Fibroblast of pulmonary artery (primary cell): Measurements from ENCODE around the gene HHAT.
A peak's percentile ranks its signal among the peaks of the same experiment; 100 is the strongest.

Source experiments
- DNase-seq: peaks from one replicate; pipeline ENCODE4 v3.0.0-alpha.2; 2010; ENCODE audit warnings: low read depth
- H3K4me3 ChIP-seq: replicated peaks from 2 replicates; pipeline ENCODE4 v1.5.1; 2011; ENCODE audit warnings: low read depth, mild to moderate bottlenecking, control low read depth, low read length, moderate library complexity
- CTCF ChIP-seq: IDR thresholded peaks from 2 replicates; pipeline ENCODE4 v1.5.1; 2011; ENCODE audit warnings: mild to moderate bottlenecking, control low read depth, low read length, inconsistent platforms; ENCODE audit errors: missing control alignments

The HHAT gene

DNA sequence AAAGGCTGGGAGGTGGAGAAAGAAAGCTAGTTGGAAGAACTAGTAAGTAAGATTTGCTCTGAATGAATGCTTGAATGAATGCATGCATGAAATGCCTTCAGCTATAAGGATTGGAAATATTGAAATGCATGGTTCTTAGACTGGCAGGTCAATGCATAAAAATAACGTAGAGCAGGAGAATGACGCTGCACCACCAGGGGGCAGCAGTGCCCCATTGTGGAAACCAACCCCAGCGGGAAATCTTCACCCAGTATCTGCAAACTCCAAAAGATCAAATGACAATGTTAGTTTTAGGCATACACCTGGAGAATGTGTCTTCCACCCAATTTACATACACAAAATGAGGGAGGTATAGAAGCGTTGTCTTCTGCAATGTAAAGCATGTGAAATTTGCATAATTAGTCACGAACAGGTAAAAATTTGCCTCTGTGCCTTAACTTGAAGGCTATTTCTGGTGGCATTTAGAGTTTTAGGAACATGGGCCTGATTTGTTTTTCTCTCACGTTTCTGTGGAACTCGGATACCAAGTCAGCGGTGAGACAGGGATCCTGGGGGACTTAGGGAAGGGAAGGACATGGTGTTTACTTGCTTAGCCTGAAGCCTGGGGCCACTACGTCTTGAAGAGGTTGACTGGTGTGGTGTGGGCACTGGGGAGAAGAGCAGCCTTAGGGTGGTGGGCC is 78.6 kb downstream of the HHAT start:
- peak; percentile 98 for TF ChIP-seq CTCF
- peak; percentile 65 for DNase-seq

GRCh38 chr1:210407887-210408252 is 79.2 kb downstream of the HHAT start:
- no peak for TF ChIP-seq CTCF
- DNase-seq = no peak
- H3K4me3 ChIP-seq = no peak overlapping the region

More for the DNA sequence above, 78.6 kb downstream of the HHAT start:
- no peak overlapping the region for H3K4me3 ChIP-seq

DNA sequence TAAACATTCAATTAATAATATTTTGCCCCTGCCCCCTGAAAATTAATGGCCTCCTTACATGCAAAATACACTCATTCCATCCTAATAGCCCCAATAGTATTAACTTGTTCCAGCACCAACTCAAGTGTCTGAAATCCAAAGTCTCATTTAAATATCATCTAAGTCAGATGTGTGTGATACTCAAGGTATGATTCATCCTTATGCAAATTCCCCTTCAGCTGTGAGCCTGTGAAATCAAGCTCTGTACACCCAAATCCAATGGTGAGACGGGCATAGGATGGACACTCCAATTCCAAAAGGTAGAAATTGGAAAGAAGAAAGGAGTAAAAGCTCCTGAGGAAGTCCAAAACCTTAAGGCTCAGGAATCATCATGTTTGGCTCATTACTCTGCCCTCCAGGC is 83.5 kb downstream of the HHAT start:
- H3K4me3 ChIP-seq = no peak overlapping the region
- no peak for TF ChIP-seq CTCF
- no peak for DNase-seq

DNA sequence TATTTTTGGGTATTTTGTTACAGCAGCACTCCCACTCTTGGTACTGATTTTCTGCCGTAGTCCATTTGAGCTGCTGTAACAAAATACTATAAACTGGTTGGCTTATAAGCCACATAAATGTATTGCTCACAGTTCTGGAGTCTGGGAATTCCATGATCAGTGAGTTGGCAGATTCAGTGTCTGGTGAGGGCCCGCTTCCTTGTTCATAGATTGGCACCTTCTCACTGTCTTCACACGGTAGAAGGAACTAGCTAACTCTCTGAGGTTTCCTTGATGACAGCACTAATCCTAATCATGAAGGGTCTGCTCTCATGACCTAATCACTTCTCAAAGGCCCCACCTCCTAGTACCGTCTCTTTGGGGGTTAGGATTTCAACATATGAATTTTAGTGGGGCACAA is 85.2 kb downstream of the HHAT start:
- no peak for DNase-seq
- TF ChIP-seq CTCF = no peak
- no peak overlapping the region for H3K4me3 ChIP-seq

GRCh38 chr1:210415846-210416448 is 87.2 kb downstream of the HHAT start:
- no peak for TF ChIP-seq CTCF
- DNase-seq = no peak
- no peak overlapping the region for H3K4me3 ChIP-seq

DNA sequence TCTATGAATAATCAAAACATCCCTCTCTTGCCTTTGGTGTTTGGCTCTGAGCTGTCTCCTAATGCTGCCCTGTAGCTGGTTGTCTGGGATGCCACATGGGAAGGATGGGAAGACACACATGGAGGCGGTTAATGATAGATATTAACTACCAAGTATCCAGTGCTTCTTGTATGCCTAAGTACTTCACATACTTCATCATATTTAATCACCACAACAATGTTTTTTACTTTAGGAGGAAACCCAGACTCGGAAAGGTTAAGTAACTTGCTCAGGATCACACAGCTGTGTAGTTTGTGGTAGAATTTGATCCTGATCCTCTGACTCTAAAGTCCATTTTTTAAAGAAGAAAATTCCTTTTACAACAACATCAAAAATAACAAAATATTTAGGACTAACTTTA is 88.0 kb downstream of the HHAT start:
- no peak for DNase-seq
- TF ChIP-seq CTCF = no peak

GRCh38 chr1:210417881-210418280 is 89.2 kb downstream of the HHAT start:
- TF ChIP-seq CTCF = no peak
- no peak overlapping the region for H3K4me3 ChIP-seq
- DNase-seq = no peak

More for the DNA sequence above, 88.0 kb downstream of the HHAT start:
- H3K4me3 ChIP-seq = no peak overlapping the region
